ENCODE measurements around the gene TNFRSF8.

Gene TNFRSF8

GRCh38 chr1:12174924-12175810 is 112.1 kb downstream of the TNFRSF8 start:
- DNase-seq (ENCODE audit: low spot score): no peak

- no peak for DNase-seq (ENCODE audit: low spot score)
These were observed 113.4 kb downstream of the TNFRSF8 start for GRCh38 chr1:12176298-12177118.

- DNase-seq (ENCODE audit: low spot score): no peak
These were observed 114.3 kb downstream of the TNFRSF8 start for GRCh38 chr1:12177156-12177998.

GRCh38 chr1:12177999-12178441 is 114.9 kb downstream of the TNFRSF8 start:
- no peak for DNase-seq (ENCODE audit: low spot score)

- DNase-seq (ENCODE audit: low spot score): no peak
These were observed 115.4 kb downstream of the TNFRSF8 start for GRCh38 chr1:12178511-12178910.

GRCh38 chr1:12179111-12179519 is 116.0 kb downstream of the TNFRSF8 start:
- no peak for DNase-seq (ENCODE audit: low spot score)

GRCh38 chr1:12179676-12180075 is 116.6 kb downstream of the TNFRSF8 start:
- DNase-seq (ENCODE audit: low spot score): no peak

- DNase-seq (ENCODE audit: low spot score): no peak
These were observed 117.2 kb downstream of the TNFRSF8 start for GRCh38 chr1:12180315-12180714.

- DNase-seq (ENCODE audit: low spot score): no peak
These were observed 117.8 kb downstream of the TNFRSF8 start for GRCh38 chr1:12180903-12181302.

- DNase-seq (ENCODE audit: low spot score): no peak
These were observed 118.5 kb downstream of the TNFRSF8 start for GRCh38 chr1:12181568-12181967.

- no peak for DNase-seq (ENCODE audit: low spot score)
These were observed 119.4 kb downstream of the TNFRSF8 start for GRCh38 chr1:12182410-12182984.

- DNase-seq (ENCODE audit: low spot score): no peak
These were observed 120.1 kb downstream of the TNFRSF8 start for GRCh38 chr1:12183095-12183794.

- DNase-seq (ENCODE audit: low spot score): no peak
These were observed 121.0 kb downstream of the TNFRSF8 start for GRCh38 chr1:12184008-12184681.

- DNase-seq (ENCODE audit: low spot score): no peak
These were observed 122.2 kb downstream of the TNFRSF8 start for GRCh38 chr1:12185036-12185917.

- DNase-seq (ENCODE audit: low spot score): no peak
These were observed 123.0 kb downstream of the TNFRSF8 start for GRCh38 chr1:12185918-12186678.

GRCh38 chr1:12186679-12186985 is 123.5 kb downstream of the TNFRSF8 start:
- no peak for DNase-seq (ENCODE audit: low spot score)

- DNase-seq (ENCODE audit: low spot score): no peak
These were observed 125.0 kb downstream of the TNFRSF8 start for GRCh38 chr1:12188115-12188514.

GRCh38 chr1:12188657-12189327 is 125.7 kb downstream of the TNFRSF8 start:
- DNase-seq (ENCODE audit: low spot score): no peak
